ENCODE results near the gene TAC4.

DNA sequence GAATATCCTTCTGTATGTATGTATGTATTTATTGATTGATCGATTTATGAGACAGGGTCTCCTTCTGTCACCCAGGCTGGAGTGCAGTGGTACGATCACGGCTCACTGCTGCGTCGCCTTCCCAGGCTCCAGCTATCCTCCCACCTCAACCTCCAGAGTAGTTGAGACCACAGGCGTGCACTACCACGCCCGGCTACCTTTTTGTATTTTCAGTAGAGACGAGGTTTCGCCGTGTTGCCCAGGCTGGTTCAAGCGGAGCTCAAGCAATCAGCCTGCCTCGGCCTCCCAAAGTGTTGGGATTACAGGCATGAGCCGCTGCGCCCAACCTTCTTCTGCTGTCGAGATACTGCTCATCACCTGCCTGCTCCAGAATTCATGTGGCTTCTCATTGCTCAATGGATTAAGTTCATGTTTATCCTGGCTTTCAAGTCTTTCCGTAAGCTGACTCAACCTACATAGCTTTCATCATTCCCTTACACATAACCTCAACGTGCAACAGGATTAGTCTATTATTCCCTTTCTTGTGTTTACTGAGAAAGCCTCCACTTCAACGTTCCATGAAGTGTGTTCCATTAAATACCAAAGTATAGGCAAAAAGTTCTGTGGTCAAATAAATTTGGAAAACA, 13.6 kb downstream of the TAC4 start:
- TF ChIP-seq, protein P1, sequence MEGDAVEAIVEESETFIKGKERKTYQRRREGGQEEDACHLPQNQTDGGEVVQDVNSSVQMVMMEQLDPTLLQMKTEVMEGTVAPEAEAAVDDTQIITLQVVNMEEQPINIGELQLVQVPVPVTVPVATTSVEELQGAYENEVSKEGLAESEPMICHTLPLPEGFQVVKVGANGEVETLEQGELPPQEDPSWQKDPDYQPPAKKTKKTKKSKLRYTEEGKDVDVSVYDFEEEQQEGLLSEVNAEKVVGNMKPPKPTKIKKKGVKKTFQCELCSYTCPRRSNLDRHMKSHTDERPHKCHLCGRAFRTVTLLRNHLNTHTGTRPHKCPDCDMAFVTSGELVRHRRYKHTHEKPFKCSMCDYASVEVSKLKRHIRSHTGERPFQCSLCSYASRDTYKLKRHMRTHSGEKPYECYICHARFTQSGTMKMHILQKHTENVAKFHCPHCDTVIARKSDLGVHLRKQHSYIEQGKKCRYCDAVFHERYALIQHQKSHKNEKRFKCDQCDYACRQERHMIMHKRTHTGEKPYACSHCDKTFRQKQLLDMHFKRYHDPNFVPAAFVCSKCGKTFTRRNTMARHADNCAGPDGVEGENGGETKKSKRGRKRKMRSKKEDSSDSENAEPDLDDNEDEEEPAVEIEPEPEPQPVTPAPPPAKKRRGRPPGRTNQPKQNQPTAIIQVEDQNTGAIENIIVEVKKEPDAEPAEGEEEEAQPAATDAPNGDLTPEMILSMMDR (IDR thresholded peaks at IDR 0.05; ENCODE audit: low read depth, low read length, missing input control), result no peak
- TF ChIP-seq, protein P2, sequence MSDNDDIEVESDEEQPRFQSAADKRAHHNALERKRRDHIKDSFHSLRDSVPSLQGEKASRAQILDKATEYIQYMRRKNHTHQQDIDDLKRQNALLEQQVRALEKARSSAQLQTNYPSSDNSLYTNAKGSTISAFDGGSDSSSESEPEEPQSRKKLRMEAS (IDR thresholded peaks at IDR 0.05), result no peak
- no peak for TF ChIP-seq TAF1 (conservative IDR thresholded peaks at IDR 0.05)
- TF ChIP-seq, protein P3, sequence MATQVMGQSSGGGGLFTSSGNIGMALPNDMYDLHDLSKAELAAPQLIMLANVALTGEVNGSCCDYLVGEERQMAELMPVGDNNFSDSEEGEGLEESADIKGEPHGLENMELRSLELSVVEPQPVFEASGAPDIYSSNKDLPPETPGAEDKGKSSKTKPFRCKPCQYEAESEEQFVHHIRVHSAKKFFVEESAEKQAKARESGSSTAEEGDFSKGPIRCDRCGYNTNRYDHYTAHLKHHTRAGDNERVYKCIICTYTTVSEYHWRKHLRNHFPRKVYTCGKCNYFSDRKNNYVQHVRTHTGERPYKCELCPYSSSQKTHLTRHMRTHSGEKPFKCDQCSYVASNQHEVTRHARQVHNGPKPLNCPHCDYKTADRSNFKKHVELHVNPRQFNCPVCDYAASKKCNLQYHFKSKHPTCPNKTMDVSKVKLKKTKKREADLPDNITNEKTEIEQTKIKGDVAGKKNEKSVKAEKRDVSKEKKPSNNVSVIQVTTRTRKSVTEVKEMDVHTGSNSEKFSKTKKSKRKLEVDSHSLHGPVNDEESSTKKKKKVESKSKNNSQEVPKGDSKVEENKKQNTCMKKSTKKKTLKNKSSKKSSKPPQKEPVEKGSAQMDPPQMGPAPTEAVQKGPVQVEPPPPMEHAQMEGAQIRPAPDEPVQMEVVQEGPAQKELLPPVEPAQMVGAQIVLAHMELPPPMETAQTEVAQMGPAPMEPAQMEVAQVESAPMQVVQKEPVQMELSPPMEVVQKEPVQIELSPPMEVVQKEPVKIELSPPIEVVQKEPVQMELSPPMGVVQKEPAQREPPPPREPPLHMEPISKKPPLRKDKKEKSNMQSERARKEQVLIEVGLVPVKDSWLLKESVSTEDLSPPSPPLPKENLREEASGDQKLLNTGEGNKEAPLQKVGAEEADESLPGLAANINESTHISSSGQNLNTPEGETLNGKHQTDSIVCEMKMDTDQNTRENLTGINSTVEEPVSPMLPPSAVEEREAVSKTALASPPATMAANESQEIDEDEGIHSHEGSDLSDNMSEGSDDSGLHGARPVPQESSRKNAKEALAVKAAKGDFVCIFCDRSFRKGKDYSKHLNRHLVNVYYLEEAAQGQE (IDR thresholded peaks at IDR 0.05), result no peak
- TF ChIP-seq JUND (IDR thresholded peaks at IDR 0.05), result no peak
- TF ChIP-seq EGR1 (IDR thresholded peaks at IDR 0.05; ENCODE audit: low read depth in 2 of 2), result no peak
